Neural cell (in vitro differentiated cells): ENCODE results near the gene FYCO1.

Experiments used
- EP300 ChIP-seq: fragments of 450-650 bp; conservative IDR thresholded peaks from 2 replicates; pipeline ENCODE4 v1.6.1; 2014; ENCODE audit warnings: antibody characterized with exemption, mild to moderate bottlenecking, moderate library complexity; ENCODE audit not compliant: poor library complexity, severe bottlenecking
- EZH2 ChIP-seq: fragments of 200-600, 300-800 bp; shearing (Covaris generic), sonication (generic); IDR thresholded peaks from 2 replicates; pipeline ENCODE4 v1.6.1; 2014; ENCODE audit warnings: antibody characterized with exemption, low read length, borderline replicate concordance, mild to moderate bottlenecking; ENCODE audit not compliant: insufficient read depth, poor library complexity, severe bottlenecking
- POLR2AphosphoS5 ChIP-seq: IDR thresholded peaks from 2 replicates; pipeline ENCODE4 v1.6.1; 2012
- RAD21 ChIP-seq: fragments of 450-650 bp; conservative IDR thresholded peaks from 2 replicates; pipeline ENCODE4 v1.6.1; 2014; ENCODE audit warnings: antibody characterized with exemption, mild to moderate bottlenecking, moderate library complexity
- TF ChIP-seq, protein P1 (sequence below): fragments of 450-650 bp; IDR thresholded peaks from 2 replicates; pipeline ENCODE4 v1.5.1; 2014; ENCODE audit warnings: antibody characterized with exemption, mild to moderate bottlenecking, moderate library complexity; ENCODE audit not compliant: poor library complexity, severe bottlenecking

- TF ChIP-seq, protein P1, sequence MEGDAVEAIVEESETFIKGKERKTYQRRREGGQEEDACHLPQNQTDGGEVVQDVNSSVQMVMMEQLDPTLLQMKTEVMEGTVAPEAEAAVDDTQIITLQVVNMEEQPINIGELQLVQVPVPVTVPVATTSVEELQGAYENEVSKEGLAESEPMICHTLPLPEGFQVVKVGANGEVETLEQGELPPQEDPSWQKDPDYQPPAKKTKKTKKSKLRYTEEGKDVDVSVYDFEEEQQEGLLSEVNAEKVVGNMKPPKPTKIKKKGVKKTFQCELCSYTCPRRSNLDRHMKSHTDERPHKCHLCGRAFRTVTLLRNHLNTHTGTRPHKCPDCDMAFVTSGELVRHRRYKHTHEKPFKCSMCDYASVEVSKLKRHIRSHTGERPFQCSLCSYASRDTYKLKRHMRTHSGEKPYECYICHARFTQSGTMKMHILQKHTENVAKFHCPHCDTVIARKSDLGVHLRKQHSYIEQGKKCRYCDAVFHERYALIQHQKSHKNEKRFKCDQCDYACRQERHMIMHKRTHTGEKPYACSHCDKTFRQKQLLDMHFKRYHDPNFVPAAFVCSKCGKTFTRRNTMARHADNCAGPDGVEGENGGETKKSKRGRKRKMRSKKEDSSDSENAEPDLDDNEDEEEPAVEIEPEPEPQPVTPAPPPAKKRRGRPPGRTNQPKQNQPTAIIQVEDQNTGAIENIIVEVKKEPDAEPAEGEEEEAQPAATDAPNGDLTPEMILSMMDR: no peak
- TF ChIP-seq POLR2AphosphoS5 (no peak), EZH2 (no peak), RAD21 (no peak), EP300 (no peak)
Observed at GRCh38 chr3:45980819-45981218, 14.8 kb downstream of the FYCO1 start.
